ENCODE data around the gene PTGER3.

DNA sequence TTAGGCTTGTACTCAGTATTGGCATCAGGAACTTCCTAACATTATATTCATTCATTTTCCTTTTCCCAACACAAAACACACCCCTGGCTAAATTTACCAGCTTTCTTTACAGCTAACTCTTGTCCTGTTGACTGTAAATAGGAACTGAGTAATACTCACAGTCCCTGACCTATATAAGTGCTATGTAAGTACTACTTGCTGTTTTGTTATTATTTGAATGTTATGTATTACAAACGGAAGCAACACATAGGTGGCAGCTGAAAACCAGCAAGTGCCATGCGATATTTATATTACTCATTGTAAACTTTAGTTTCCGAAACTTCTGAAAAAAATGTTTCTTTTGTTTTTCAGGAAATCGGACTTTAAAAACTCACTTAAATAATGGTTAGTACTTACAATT, 21.5 kb downstream of the PTGER3 start:
- TF ChIP-seq FOXA1 (IDR thresholded peaks at IDR 0.05) = no peak
- no peak for TF ChIP-seq FOXK2 (IDR thresholded peaks at IDR 0.05)
- no peak for TF ChIP-seq ZNF384 (IDR thresholded peaks at IDR 0.05)
- no peak for TF ChIP-seq BHLHE40 (IDR thresholded peaks at IDR 0.05; ENCODE audit: borderline replicate concordance)
- TF ChIP-seq NFRKB (IDR thresholded peaks at IDR 0.05) = no peak
- TF ChIP-seq L3MBTL2 (conservative IDR thresholded peaks at IDR 0.05) = no peak
- no peak for TF ChIP-seq SP1 (IDR thresholded peaks at IDR 0.05)
- TF ChIP-seq, protein P1, sequence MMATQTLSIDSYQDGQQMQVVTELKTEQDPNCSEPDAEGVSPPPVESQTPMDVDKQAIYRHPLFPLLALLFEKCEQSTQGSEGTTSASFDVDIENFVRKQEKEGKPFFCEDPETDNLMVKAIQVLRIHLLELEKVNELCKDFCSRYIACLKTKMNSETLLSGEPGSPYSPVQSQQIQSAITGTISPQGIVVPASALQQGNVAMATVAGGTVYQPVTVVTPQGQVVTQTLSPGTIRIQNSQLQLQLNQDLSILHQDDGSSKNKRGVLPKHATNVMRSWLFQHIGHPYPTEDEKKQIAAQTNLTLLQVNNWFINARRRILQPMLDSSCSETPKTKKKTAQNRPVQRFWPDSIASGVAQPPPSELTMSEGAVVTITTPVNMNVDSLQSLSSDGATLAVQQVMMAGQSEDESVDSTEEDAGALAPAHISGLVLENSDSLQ (IDR thresholded peaks at IDR 0.05) = no peak
- TF ChIP-seq HDGF (IDR thresholded peaks at IDR 0.05; ENCODE audit: borderline replicate concordance) = no peak
